HepG2 (cell line): Measurements from ENCODE around the gene TMUB1. TPM values are rescaled to one million over a fixed set of nuclear protein-coding genes. Genes with fewer than 3 reads are reported as not detected.

ENCODE experiments used
- DZIP1 ChIP-seq: sonication (generic); formaldehyde crosslinking; IDR thresholded peaks from 2 replicates; pipeline ENCODE4 v1.5.0; 2020; ENCODE audit warnings: mild to moderate bottlenecking, missing genetic modification reagents
- NFIC ChIP-seq: IDR thresholded peaks from 2 replicates; pipeline ENCODE4 v1.6.1; 2012; ENCODE audit warnings: mild to moderate bottlenecking, low read length, inconsistent platforms
- REL ChIP-seq: sonication (generic); formaldehyde crosslinking; conservative IDR thresholded peaks from 2 replicates; pipeline ENCODE4 v1.8.0; 2022; ENCODE audit warnings: mild to moderate bottlenecking, missing genetic modification reagents, moderate library complexity
- TMF1 ChIP-seq: sonication (generic); formaldehyde crosslinking; IDR thresholded peaks from 2 replicates; pipeline ENCODE4 v1.8.1; 2022; ENCODE audit warnings: low read depth, missing genetic modification reagents
- ZFP36L2 ChIP-seq: sonication (generic); formaldehyde crosslinking; IDR thresholded peaks from 2 replicates; pipeline ENCODE4 v1.4.0; 2020; ENCODE audit warnings: missing genetic modification reagents
- ZNF616 ChIP-seq: sonication (generic); formaldehyde crosslinking; IDR thresholded peaks from 2 replicates; pipeline ENCODE4 v1.5.0; 2020; ENCODE audit warnings: low read depth, mild to moderate bottlenecking, missing genetic modification reagents
- polyA plus RNA-seq, 8 experiments: library from polyadenylated mRNA; depleted of rRNA in 3 of 8; stranded (reverse) in 7 of 8; unstranded in 1 of 8; fragments of >200 nt; fragmentation: Illumina TruSeq in 4 of 8; extraction: Trizol in 4 of 8; gene quantifications; 2 replicates each; pipeline versions ENCODE4 v1.2.1 to v1.2.3, GENCODE V29; 2011 to 2016; ENCODE audit warnings: low read depth in 4 of 8, missing spikeins in 1 of 8, mixed read lengths in 1 of 8; ENCODE audit not compliant: insufficient read depth in 1 of 8
- total RNA-seq, 5 experiments: library from RNA; depleted of rRNA; stranded (reverse); fragments of >200 nt; fragmentation: Illumina TruSeq; extraction: Trizol; gene quantifications; 2 replicates each; pipeline ENCODE4 v1.2.3, GENCODE V29; 2016; ENCODE audit warnings: low read depth in 1 of 5
- TF ChIP-seq, protein P1 (sequence below): sonication (generic); formaldehyde crosslinking; IDR thresholded peaks from 2 replicates; pipeline ENCODE4 v1.4.0; 2020; ENCODE audit warnings: missing genetic modification reagents, mild to moderate bottlenecking, borderline replicate concordance
- TF ChIP-seq, protein P2 (sequence below): sonication (generic); formaldehyde crosslinking; IDR thresholded peaks from one replicate; pipeline ENCODE4 v1.5.1; 2020; ENCODE audit warnings: mild to moderate bottlenecking, missing genetic modification reagents; ENCODE audit errors: not compliant biosample characterization

The TMUB1 gene
- total and polyA plus RNA-seq, 2 of the 13 experiments (the other 11 are each of a cell fraction or from before 2014, with no cell fraction given): 44.8 to 51.6 TPM

DNA sequence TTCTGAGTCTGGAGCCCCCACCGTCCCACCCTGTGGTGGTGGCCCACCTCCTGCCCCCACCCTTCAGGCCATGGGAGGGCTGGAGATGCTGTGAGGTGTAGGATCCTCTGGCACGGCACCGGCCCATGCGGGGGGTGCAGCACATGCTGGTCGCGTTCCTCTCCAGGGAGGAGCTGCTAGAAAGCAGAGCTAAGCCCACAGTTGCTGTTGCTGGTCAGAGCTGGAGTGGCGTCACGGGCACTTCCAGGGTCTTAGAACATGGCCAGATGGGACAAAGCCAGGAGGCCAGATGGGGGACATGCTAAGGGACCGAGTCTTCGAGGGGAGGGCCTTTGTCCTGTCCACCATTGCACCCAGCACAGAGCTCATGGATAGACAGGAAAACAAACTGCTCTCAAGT, 24.6 kb upstream of the TMUB1 start (continued):
- TF ChIP-seq, protein P1, sequence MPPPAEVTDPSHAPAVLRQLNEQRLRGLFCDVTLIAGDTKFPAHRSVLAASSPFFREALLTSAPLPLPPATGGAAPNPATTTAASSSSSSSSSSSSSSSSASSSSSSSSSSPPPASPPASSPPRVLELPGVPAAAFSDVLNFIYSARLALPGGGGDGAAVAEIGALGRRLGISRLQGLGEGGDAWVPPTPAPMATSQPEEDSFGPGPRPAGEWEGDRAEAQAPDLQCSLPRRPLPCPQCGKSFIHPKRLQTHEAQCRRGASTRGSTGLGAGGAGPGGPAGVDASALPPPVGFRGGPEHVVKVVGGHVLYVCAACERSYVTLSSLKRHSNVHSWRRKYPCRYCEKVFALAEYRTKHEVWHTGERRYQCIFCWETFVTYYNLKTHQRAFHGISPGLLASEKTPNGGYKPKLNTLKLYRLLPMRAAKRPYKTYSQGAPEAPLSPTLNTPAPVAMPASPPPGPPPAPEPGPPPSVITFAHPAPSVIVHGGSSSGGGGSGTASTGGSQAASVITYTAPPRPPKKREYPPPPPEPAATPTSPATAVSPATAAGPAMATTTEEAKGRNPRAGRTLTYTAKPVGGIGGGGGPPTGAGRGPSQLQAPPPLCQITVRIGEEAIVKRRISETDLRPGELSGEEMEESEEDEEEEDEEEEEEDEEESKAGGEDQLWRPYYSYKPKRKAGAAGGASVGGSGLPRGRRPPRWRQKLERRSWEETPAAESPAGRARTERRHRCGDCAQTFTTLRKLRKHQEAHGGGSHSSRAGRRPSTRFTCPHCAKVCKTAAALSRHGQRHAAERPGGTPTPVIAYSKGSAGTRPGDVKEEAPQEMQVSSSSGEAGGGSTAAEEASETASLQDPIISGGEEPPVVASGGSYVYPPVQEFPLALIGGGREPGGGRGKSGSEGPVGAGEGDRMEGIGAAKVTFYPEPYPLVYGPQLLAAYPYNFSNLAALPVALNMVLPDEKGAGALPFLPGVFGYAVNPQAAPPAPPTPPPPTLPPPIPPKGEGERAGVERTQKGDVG (CRISPR knock-in tag): no peak
- TF ChIP-seq ZNF616 (CRISPR knock-in tag) (no peak), DZIP1 (CRISPR knock-in tag) (no peak), REL (no peak), NFIC (no peak), TMF1 (CRISPR knock-in tag) (no peak), ZFP36L2 (CRISPR knock-in tag) (no peak)
- TF ChIP-seq, protein P2, sequence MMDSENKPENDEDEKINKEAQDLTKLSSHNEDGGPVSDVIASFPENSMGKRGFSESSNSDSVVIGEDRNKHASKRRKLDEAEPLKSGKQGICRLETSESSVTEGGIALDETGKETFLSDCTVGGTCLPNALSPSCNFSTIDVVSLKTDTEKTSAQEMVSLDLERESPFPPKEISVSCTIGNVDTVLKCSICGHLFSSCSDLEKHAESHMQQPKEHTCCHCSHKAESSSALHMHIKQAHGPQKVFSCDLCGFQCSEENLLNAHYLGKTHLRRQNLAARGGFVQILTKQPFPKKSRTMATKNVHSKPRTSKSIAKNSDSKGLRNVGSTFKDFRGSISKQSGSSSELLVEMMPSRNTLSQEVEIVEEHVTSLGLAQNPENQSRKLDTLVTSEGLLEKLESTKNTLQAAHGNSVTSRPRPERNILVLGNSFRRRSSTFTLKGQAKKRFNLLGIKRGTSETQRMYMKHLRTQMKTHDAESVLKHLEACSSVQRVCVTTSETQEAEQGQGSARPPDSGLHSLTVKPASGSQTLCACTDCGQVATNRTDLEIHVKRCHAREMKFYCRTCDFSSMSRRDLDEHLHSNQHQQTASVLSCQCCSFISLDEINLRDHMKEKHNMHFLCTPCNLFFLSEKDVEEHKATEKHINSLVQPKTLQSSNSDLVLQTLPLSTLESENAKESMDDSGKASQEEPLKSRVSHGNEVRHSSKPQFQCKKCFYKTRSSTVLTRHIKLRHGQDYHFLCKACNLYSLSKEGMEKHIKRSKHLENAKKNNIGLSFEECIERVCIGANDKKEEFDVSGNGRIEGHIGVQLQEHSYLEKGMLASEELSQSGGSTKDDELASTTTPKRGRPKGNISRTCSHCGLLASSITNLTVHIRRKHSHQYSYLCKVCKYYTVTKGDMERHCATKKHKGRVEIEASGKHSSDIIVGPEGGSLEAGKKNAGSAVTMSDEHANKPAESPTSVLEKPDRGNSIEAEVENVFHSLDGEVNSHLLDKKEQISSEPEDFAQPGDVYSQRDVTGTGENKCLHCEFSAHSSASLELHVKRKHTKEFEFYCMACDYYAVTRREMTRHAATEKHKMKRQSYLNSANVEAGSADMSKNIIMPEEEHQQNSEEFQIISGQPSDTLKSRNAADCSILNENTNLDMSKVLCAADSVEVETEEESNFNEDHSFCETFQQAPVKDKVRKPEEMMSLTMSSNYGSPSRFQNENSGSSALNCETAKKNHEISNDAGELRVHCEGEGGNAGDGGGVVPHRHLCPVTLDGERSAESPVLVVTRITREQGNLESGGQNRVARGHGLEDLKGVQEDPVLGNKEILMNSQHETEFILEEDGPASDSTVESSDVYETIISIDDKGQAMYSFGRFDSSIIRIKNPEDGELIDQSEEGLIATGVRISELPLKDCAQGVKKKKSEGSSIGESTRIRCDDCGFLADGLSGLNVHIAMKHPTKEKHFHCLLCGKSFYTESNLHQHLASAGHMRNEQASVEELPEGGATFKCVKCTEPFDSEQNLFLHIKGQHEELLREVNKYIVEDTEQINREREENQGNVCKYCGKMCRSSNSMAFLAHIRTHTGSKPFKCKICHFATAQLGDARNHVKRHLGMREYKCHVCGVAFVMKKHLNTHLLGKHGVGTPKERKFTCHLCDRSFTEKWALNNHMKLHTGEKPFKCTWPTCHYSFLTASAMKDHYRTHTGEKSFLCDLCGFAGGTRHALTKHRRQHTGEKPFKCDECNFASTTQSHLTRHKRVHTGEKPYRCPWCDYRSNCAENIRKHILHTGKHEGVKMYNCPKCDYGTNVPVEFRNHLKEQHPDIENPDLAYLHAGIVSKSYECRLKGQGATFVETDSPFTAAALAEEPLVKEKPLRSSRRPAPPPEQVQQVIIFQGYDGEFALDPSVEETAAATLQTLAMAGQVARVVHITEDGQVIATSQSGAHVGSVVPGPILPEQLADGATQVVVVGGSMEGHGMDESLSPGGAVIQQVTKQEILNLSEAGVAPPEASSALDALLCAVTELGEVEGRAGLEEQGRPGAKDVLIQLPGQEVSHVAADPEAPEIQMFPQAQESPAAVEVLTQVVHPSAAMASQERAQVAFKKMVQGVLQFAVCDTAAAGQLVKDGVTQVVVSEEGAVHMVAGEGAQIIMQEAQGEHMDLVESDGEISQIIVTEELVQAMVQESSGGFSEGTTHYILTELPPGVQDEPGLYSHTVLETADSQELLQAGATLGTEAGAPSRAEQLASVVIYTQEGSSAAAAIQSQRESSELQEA (CRISPR knock-in tag): no peak
